Measurements from ENCODE around the gene TMEM17.

DNA sequence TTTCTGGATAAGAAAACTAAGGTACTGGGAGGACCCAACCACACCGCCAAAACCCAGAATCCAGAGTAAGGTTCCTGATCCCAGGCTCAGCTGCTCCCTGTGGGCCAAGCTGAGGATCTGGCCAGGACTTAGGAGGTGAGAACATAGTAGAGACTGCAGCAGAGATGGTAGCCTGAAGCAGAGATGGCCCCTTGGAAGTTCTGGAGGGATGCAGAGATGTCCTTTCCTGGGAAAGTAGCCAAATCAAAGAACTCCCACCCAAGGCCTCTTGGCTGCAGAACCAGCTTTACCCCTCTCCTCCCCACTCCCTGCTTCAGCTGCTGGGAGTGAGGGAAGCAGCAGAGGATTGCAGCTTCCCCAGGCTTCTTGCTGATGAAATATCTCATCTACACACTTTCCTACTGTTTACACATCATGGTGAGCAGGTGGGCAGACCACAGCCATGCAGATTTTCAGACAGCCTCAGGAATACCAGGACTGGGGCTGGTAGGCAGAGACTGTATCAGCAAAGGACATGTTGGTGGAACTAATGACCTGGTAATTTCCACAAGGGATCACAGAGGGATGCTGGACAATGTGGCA lies 32.7 kb downstream of the TMEM17 start:
- no peak for TF ChIP-seq CTCF (IDR thresholded peaks at IDR 0.05)
- no peak for TF ChIP-seq POLR2A (IDR thresholded peaks at IDR 0.05)
